GM11168 (cell line): ENCODE measurements around the gene PARN.

ENCODE experiments used
- in situ Hi-C: fragments of 300-500 bp; cut with MboI; formaldehyde crosslinking; loops from one replicate; pipeline ENCODE4 v1.12.0; 2022; ENCODE audit warnings: low sequenced_read_pairs; ENCODE audit not compliant: unreplicated experiment

PARN gene

DNA sequence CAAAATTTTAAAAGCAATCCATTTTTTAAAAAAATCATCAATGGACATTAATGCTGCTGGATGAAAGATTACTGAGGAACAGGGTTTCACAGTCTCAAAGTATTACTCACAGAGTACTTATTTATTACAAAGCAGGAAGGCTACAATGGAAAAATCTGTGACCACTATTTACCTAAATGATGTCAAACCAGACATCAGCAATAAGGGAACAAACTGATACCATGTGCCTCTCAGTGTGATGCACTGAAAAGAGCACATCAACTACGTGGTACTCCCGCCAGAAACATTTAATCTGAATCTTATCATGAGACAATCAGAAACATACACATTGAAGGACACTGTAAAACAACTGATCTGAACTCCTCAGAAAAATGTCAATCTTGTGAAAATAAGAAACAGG lies 124.2 kb downstream of the PARN start:
- in situ Hi-C loops = no loop called here

DNA sequence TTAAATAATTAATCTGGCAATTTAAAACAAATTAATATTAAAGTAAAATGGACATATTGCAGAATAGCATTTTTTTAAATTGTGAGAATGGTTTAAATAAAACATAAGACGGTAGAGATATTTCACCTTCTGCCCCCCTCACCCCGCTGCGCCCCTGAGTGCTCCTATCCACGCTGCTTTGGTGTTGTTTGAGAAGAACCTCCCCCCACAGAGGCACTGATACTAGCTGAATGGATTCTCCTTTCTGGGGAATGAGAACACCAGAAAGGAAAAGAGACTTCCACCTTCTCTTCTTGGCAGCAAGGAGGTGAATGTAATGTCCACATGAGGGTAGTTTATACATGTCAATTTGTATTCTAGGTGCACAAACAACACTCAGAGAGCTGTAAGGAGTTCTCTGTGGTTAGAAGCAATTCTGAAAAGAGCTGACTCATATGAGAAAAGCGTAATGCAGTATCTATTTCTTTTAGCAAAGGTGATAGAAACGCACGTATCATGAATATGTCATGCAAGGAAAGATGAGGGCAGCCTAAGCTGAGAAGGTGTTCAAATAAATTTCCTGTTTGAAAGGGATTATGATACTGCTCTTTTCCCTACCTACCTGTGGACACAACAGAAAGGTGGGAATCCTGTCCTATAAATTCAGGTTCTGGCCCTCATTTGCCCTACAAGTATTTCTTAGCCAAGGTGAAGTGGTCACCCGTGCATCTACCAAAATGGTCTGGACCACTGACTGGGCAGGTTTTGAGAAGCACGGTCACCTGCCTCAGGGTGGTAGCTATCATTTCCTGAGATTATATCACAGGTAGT lies 126.9 kb downstream of the PARN start:
- in situ Hi-C loops = no loop called here

DNA sequence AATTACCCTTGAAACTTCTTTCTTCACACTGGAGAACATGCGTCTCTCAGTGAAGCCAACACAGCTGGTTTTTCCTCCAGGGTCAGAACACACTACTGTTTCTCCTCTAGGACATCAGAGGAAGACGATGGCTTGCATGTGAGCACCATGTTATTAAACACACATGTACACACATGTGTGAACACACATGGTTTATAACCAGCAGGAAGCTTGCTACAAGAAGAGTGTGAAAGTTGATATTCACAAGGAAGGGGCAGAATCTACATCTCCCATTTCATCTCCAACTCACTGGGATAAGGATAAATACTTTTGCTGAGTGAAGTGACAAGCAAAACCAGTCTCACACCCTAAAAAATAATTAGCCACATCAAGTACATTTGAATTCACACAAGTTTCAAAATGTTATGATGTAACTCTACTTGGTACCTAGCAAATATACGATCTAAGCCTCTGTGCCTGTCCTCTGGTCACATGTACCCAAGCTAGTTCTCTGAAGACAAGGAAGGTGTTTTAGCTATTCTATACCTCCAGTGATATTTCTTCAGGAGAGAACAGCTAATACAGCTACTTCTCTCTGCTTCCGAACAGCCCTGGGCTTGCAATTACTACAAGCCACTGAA lies 127.7 kb downstream of the PARN start:
- in situ Hi-C loops = no loop called here

DNA sequence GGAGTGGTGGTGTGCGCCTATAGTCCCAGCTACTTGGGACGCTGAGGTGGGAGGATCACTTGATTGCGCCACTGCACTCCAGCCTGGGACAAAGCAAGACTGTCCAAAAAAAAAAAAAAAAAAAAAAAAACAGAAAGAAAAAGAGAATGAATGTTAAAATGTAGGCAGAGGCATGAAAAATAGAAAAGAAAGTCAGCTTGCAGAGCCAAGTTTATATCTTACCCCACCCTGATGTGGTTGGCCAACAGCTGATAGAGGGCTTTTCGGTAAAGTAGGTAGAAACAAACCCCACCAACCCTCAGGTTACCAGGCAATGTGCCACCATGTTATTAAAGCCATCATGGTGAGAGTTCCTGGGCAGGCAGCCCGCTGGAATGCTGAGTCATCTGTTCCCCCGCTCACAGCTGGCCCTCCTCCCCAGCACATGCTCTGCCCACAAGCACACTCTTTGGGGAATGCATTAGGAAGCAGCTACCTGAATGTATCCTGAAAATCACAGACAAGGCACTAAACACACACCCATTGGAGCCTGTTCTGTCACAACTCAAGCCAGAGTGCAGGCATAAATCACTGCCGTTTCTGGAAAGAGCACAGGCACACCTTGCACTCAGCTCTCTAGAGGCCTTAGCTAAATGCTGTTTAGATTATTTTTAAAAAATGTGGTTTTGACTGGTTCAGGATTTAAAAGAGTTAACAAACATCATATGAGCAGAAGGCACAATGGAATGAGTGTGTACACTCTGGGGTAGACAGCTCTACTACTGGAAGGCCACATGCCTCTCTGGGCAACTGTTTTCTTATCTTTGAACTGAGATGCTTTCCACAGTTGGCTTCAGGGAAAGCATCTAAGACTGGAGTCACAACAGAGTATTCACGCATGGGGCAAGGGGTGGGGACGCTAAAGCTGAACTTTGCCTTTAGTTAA lies 128.5 kb downstream of the PARN start:
- in situ Hi-C loops = no loop called here

GRCh38 chr16:14500791-14501190 lies 129.3 kb downstream of the PARN start:
- in situ Hi-C loops = no loop called here

GRCh38 chr16:14499110-14499509 lies 130.9 kb downstream of the PARN start:
- in situ Hi-C loops = no loop called here

GRCh38 chr16:14497245-14498082 lies 132.6 kb downstream of the PARN start:
- in situ Hi-C loops = no loop called here

DNA sequence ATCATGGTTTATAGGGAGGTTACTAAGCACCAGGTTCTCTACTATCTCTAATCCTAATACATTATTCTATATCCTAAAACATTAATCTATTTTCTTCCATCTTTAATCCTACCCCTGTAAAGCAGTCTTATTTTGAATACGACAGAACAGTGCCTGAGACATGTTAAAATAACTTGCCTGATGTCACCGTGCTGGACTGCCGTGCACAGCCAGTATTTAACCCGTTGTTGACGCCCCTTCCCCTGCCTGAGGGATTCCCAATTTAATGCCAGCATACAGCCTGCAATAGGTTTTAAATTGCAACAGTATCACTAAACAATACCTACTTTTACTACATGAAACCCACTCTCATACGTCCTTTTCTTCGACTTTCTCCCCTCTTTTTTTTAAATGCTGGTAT lies 133.3 kb downstream of the PARN start:
- in situ Hi-C loops = no loop called here

DNA sequence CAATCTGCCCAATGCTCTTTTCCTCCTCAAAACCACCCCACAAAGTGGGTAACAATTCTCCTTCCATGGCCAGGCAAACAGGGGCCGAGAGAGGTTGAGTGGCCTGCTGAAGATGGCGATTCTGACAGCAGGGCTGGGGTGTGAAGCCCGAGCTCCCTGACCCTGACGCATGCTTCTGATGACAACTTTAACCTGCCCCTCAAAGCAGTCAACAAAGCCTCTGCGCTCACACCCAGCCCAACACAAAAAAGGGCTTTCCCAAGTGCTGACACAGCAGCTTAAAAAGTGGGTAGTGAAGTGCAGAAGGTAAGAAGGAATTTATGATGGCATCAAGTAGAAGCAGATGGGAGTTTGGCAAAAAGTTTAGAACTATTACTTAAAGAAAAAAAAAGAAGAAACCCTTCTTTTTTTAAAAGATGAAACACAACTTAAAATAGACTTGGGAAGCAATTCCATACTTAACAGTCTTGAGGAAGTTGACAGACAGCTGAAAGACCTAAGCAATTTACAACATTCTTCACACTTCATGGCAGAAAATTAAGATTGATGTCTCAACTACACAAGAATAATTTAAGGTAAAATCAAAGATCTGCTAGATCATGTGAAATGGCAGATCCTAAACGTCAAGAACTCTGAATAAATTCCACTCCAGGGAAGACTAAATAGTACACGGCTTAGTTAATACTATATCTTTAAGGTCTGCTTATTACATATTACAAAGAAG lies 133.9 kb downstream of the PARN start:
- in situ Hi-C loops = no loop called here

DNA sequence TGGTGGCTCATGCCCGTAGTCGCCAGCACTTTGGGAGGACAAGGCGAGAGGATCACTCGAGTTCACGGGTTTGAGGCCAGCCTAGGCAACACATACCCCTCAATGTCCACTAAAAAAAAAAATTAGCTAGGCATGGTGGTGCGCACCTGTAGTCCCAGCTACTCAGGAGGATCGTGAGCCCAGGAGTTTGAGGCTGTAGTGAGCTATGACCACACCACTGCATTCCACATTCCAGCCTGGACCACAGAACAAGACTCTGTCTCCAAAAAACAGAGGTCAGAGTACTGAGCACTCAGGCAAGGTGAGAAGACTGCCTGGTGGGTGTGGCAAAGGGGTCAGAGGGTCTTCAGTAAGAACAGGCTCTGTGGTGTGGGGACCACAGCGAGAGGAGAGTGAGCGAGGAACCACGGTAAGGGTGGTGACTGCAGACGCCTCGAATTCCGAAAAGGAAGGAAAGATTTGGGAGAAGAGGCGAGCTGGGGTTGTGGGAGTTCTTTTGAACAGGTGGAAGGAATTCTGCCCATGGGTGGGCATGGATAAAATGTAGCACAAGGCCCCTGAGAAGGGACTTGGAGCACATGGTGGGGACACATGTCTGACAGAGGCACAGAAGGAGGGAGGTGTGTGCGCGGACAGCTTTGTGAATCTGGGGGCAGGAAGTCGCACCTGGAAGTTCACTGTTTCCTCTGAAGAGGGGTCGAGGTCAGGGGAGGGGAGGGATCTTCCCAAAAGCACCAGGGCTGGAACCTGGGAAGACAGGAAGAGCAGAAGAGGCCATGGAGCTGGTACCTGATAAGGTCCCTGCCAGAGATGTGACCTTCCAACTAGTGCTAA lies 134.6 kb downstream of the PARN start:
- in situ Hi-C loops = no loop called here

GRCh38 chr16:14494396-14494966 lies 135.6 kb downstream of the PARN start:
- in situ Hi-C loops = no loop called here

DNA sequence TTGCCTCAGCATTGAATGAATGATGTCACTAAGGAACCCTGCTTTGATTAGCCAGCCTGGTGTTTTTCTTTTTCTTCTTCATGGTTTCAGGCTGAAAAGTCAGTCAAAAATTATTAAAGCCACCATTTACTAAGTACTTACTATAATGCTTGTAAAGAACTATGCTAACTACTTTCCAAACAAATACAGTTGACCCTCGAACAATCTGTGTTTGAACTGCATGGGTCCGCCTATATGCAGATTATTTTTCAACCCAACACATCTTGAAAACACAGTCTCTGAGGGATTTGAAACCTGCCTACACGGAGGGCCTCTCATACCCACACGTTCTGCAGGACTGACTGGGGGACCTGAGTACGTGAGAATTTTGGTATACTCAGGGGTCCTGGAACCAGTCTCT lies 136.3 kb downstream of the PARN start:
- in situ Hi-C loops = no loop called here

GRCh38 chr16:14492614-14493013 lies 137.4 kb downstream of the PARN start:
- in situ Hi-C loops = no loop called here

- in situ Hi-C loops = no loop called here
Measured at GRCh38 chr16:14491861-14492529, 138.1 kb downstream of the PARN start.

GRCh38 chr16:14490235-14490634 lies 139.8 kb downstream of the PARN start:
- in situ Hi-C loops = no loop called here

- in situ Hi-C loops = no loop called here
Measured at GRCh38 chr16:14489460-14489859, 140.6 kb downstream of the PARN start.

DNA sequence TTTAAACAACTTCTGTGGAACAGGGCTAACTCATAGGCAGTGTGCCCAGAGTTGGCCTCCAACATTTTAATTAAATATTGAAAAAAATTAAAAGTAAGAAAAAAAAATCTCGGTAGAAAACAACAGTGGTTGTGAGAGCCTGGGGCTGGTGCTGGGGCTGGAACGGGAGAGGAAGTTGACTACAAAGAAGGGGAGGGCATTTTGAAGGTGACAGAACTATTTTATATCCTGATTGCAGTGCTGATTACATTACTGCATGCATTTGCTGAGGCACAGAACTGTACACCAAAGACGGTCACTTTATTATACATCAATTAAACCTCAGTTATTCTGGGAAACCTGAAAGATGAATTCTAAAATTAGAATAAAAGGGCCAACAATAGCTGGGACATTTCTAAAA lies 142.5 kb downstream of the PARN start:
- in situ Hi-C loops = no loop called here
